H1 (cell line): Measurements from ENCODE around the gene AFG1L. TPM values are rescaled to one million over a fixed set of nuclear protein-coding genes. Genes with fewer than 3 reads are reported as not detected.
A peak's percentile ranks its signal among the peaks of the same experiment; 100 is the strongest.

Experiments used
- CTCF ChIA-PET: fragments of 300-600 bp; sonication (Branson Sonifier 250); formaldehyde crosslinking; loops from one replicate; lab custom pipeline; 2021; ENCODE audit not compliant: partially characterized antibody; lab: Charles Lee
- POLR2A ChIA-PET: fragments of 300-600 bp; sonication (Branson Sonifier 250); formaldehyde crosslinking; loops from one replicate; lab custom pipeline; 2021; ENCODE audit warnings: inconsistent platforms; ENCODE audit not compliant: partially characterized antibody; lab: Charles Lee
- DNase-seq, 2 experiments: peaks; one replicate each; pipeline versions ENCODE4 v3.0.0 to v3.0.0-alpha.2; 2010 to 2022; ENCODE audit warnings: low spot score in 2 of 2, low read depth in 1 of 2, mixed read lengths in 1 of 2
- FAIRE-seq: peaks from 2 replicates; lab custom pipeline; 2011; peaks lifted over from hg19 to GRCh38; lab: Jason Lieb, UNC
- H2AFZ ChIP-seq: 2 replicates; pipeline ENCODE4 v1.8.1; 2012; ENCODE audit warnings: low read length, inconsistent platforms
- H2AK5ac ChIP-seq: 2 replicates; pipeline ENCODE4 v1.6.1; 2013; ENCODE audit warnings: low read depth, low read length
- H2BK120ac ChIP-seq: replicated peaks from 2 replicates; pipeline ENCODE3; 2013; ENCODE audit warnings: low read depth, low read length, inconsistent platforms
- H2BK12ac ChIP-seq: 2 replicates; pipeline ENCODE4 v1.6.1; 2013; ENCODE audit warnings: low read depth, low read length
- H2BK15ac ChIP-seq: 2 replicates; pipeline ENCODE4 v1.6.1; 2013; ENCODE audit warnings: low read length
- H2BK20ac ChIP-seq: 2 replicates; pipeline ENCODE4 v1.6.1; 2013; ENCODE audit warnings: low read length
- H2BK5ac ChIP-seq: 2 replicates; pipeline ENCODE4 v1.6.1; 2013; ENCODE audit warnings: low read depth, low read length
- H3K14ac ChIP-seq: 2 replicates; pipeline ENCODE4 v1.6.1; 2013; ENCODE audit warnings: inconsistent platforms; ENCODE audit not compliant: insufficient read length
- H3K18ac ChIP-seq: 2 replicates; pipeline ENCODE4 v1.6.1; 2013; ENCODE audit warnings: low read length; ENCODE audit errors: extremely low read depth
- H3K23ac ChIP-seq: 2 replicates; pipeline ENCODE4 v1.6.1; 2013; ENCODE audit warnings: inconsistent platforms; ENCODE audit not compliant: insufficient read length
- H3K23me2 ChIP-seq: 2 replicates; pipeline ENCODE4 v1.6.1; 2013; ENCODE audit warnings: low read depth, low read length
- H3K27ac ChIP-seq: 2 replicates; pipeline ENCODE4 v1.6.1; 2011; ENCODE audit warnings: low read depth, low read length, inconsistent platforms
- H3K27me3 ChIP-seq, 4 experiments: replicated peaks in 1 of 4; 1 replicate in 1 of 4; 2 replicates in 3 of 4; pipeline versions ENCODE4 v1.6.1 to v1.8.1; 2011 to 2013; ENCODE audit warnings: low read length in 3 of 4, mild to moderate bottlenecking in 3 of 4, inconsistent platforms in 2 of 4, mixed read lengths in 2 of 4, moderate library complexity in 1 of 4; ENCODE audit not compliant: control insufficient read depth in 3 of 4, insufficient read depth in 3 of 4; ENCODE audit errors: extremely low read depth in 1 of 4
- H3K36me3 ChIP-seq, 4 experiments: 2 replicates each; pipeline versions ENCODE4 v1.6.1 to v1.8.1; 2011 to 2013; ENCODE audit warnings: mild to moderate bottlenecking in 4 of 4, low read length in 3 of 4, moderate library complexity in 2 of 4, control low read depth in 1 of 4, inconsistent platforms in 1 of 4; ENCODE audit not compliant: insufficient read depth in 4 of 4, control insufficient read depth in 2 of 4
- H3K4ac ChIP-seq: replicated peaks from 2 replicates; pipeline ENCODE3; 2013; ENCODE audit warnings: low read length, low read depth, mixed read lengths, inconsistent platforms; ENCODE audit not compliant: insufficient read length
- H3K4me1 ChIP-seq, 4 experiments: replicated peaks in 1 of 4; 1 replicate in 1 of 4; 2 replicates in 3 of 4; pipeline versions ENCODE4 v1.6.1 to v1.8.1; 2011 to 2013; ENCODE audit warnings: low read length in 3 of 4, inconsistent platforms in 2 of 4, mixed read lengths in 1 of 4; ENCODE audit not compliant: insufficient read depth in 4 of 4, control insufficient read depth in 3 of 4
- H3K4me2 ChIP-seq, 2 experiments: 2 replicates each; pipeline versions ENCODE4 v1.6.1 to v1.8.1; 2011 to 2013; ENCODE audit warnings: low read depth in 2 of 2, low read length in 2 of 2, control low read depth in 1 of 2, inconsistent platforms in 1 of 2, mild to moderate bottlenecking in 1 of 2; ENCODE audit not compliant: insufficient read depth in 1 of 2
- H3K4me3 ChIP-seq, 4 experiments: fragments of 200-600, 300-600 bp in 1 of 4; sonication (generic), shearing (Covaris generic), sonication (Bioruptor Twin) in 1 of 4; 2 replicates each; pipeline versions ENCODE4 v1.5.1 to v1.8.1; 2011 to 2016; ENCODE audit warnings: low read length in 4 of 4, low read depth in 3 of 4, control low read depth in 2 of 4, inconsistent platforms in 2 of 4, mild to moderate bottlenecking in 2 of 4, mixed read lengths in 1 of 4, moderate library complexity in 1 of 4; ENCODE audit not compliant: insufficient read depth in 2 of 4; ENCODE audit errors: extremely low read depth in 1 of 4
- H3K56ac ChIP-seq: replicated peaks from 2 replicates; pipeline ENCODE3; 2013; ENCODE audit warnings: low read depth, mild to moderate bottlenecking, mixed read lengths, low read length, inconsistent platforms; ENCODE audit not compliant: insufficient read length
- H3K79me1 ChIP-seq: 2 replicates; pipeline ENCODE4 v1.6.1; 2013; ENCODE audit warnings: low read depth, low read length, control low read depth
- H3K79me2 ChIP-seq, 2 experiments: 2 replicates each; pipeline versions ENCODE4 v1.6.1 to v1.8.1; 2012 to 2013; ENCODE audit warnings: low read length in 2 of 2, mild to moderate bottlenecking in 2 of 2, inconsistent platforms in 1 of 2; ENCODE audit not compliant: insufficient read depth in 2 of 2, control insufficient read depth in 1 of 2
- H3K9ac ChIP-seq, 4 experiments: replicated peaks in 1 of 4; 1 replicate in 1 of 4; 2 replicates in 3 of 4; pipeline versions ENCODE4 v1.6.1 to v1.8.1; 2011 to 2013; ENCODE audit warnings: low read depth in 3 of 4, low read length in 3 of 4, control low read depth in 2 of 4, mild to moderate bottlenecking in 2 of 4, moderate library complexity in 2 of 4, inconsistent platforms in 1 of 4; ENCODE audit errors: extremely low read depth in 1 of 4
- H3K9me3 ChIP-seq, 2 experiments: 2 replicates each; pipeline versions ENCODE4 v1.6.1 to v1.8.1; 2012 to 2013; ENCODE audit warnings: mild to moderate bottlenecking in 2 of 2, moderate library complexity in 2 of 2, control low read depth in 1 of 2, inconsistent platforms in 1 of 2, low read depth in 1 of 2, low read length in 1 of 2, mixed read lengths in 1 of 2; ENCODE audit not compliant: insufficient read depth in 2 of 2
- H4K20me1 ChIP-seq, 2 experiments: replicated peaks in 1 of 2; 2 replicates each; pipeline versions ENCODE3 to v1.8.1; 2011 to 2013; ENCODE audit warnings: inconsistent platforms in 2 of 2, low read length in 2 of 2, mild to moderate bottlenecking in 1 of 2; ENCODE audit not compliant: insufficient read depth in 2 of 2, control insufficient read depth in 1 of 2
- H4K5ac ChIP-seq: 2 replicates; pipeline ENCODE4 v1.6.1; 2013; ENCODE audit warnings: low read length, low read depth, mixed read lengths, inconsistent platforms; ENCODE audit not compliant: insufficient read length
- H4K8ac ChIP-seq: 2 replicates; pipeline ENCODE4 v1.8.0; 2013; ENCODE audit warnings: mild to moderate bottlenecking, moderate library complexity, low read length, inconsistent platforms; ENCODE audit not compliant: insufficient read depth; ENCODE audit errors: extremely low read depth
- H4K91ac ChIP-seq: replicated peaks from 2 replicates; pipeline ENCODE3; 2013; ENCODE audit warnings: low read length, mixed read lengths, inconsistent platforms; ENCODE audit not compliant: insufficient read length
- SIX5 ChIP-seq: IDR thresholded peaks from 2 replicates; pipeline ENCODE4 v1.6.1; 2011; ENCODE audit warnings: mild to moderate bottlenecking, low read depth, low read length
- WGBS, 2 experiments: shearing (Covaris generic) in 1 of 2; methylation state at CpG; one replicate each; pipeline versions ENCODE4 v1.1.6 to v1.1.7; 2013 to 2015; ENCODE audit warnings: low lambda C conversion rate in 2 of 2, mixed read lengths in 2 of 2, inconsistent platforms in 1 of 2, low coverage in 1 of 2, missing lambda C conversion rate in 1 of 2; ENCODE audit not compliant: insufficient replicate concordance in 2 of 2, insufficient coverage in 1 of 2, insufficient read length in 1 of 2; ENCODE audit errors: extremely low coverage in 1 of 2, missing lambda C conversion rate in 1 of 2; 5-methylcytosine and 5-hydroxymethylcytosine counted together
- polyA plus RNA-seq, 7 experiments: library from polyadenylated mRNA; depleted of rRNA in 3 of 7; stranded (reverse) in 5 of 7; unstranded in 2 of 7; fragments of >200 nt in 5 of 7; fragments of 200-250 nt in 2 of 7; gene quantifications; 1 replicate in 5 of 7; 2 replicates in 1 of 7; 4 replicates in 1 of 7; pipeline versions ENCODE4 v1.2.1 to v1.2.3, GENCODE V29; 2011 to 2013; ENCODE audit warnings: missing spikeins in 2 of 7, mixed read lengths in 2 of 7
- total RNA-seq: library from RNA; stranded (reverse); fragmentation: NEBNext Ultra II Directional; extraction: Animal tissue kit (Norgen Biotek cat#: 25700); gene quantifications from 2 replicates; pipeline ENCODE4 v1.2.1, GENCODE V29; 2021

AFG1L gene
- total and polyA plus RNA-seq, 2 of the 8 experiments (the other 6 are each of a cell fraction or from before 2014, with no cell fraction given): 0.98 to 5.7 TPM

GRCh38 chr6:108556250-108556649, 261.4 kb downstream of the AFG1L start:
- Histone ChIP-seq H2BK5ac (no peak overlapping the region), H3K4ac (no peak overlapping the region), H3K4me2 (no peak overlapping the region; a peak in 1 of 4 replicates), H3K36me3 (no peaks in the 10 kb centered on the region), H3K56ac (no peak overlapping the region), H3K23ac (no peak overlapping the region), H3K79me2 (no peaks in the 10 kb centered on the region), H4K5ac (no peak overlapping the region), H2BK120ac (no peak overlapping the region), H3K4me3 (no peak overlapping the region), H4K20me1 (no peaks in the 10 kb centered on the region), H3K14ac (no peak overlapping the region), H3K9me3 (no peaks in the 10 kb centered on the region), H2BK20ac (no peak overlapping the region), H2AFZ (no peak overlapping the region), H2BK12ac (no peak overlapping the region), H3K23me2 (peaks cover 15% of the 10 kb centered on the region), H4K8ac (no peak overlapping the region), H4K91ac (no peak overlapping the region), H3K4me1 (peaks cover 5 to 7% (median 6%) of the 10 kb centered on the region in 4 experiments; a peak in 6 of 7 replicates), H3K18ac (no peak overlapping the region), H3K27me3 (peaks cover 0 to 13% (median 6%) of the 10 kb centered on the region in 4 experiments; a peak in 6 of 7 replicates), H2BK15ac (peak overlapping the region; percentile 66; the same call in 1 of the 2 replicates), H3K9ac (no peak overlapping the region), H3K79me1 (no peaks in the 10 kb centered on the region), H2AK5ac (no peak overlapping the region), H3K27ac (no peak overlapping the region)
- FAIRE-seq (no peak), DNase-seq (no peak)
- ChIA-PET CTCF (interaction anchor here (0.7 to 4.3 kb wide), 9 partner anchors 10 to 517 kb away, joined by 3 to 26 read pairs (median 4); partner anchors contain the start of gene ARMC2), POLR2A (interaction anchor here (0.9 to 2.1 kb wide), 4 partner anchors 10 to 226 kb away, joined by 3 to 6 read pairs (median 4); no protein-coding TSS in a partner anchor)
- no peak for TF ChIP-seq SIX5
- WGBS, 2 experiments: 88% methylated on average over 5 of the region's 5 CpGs; no CpG with 5 or more reads in 1 of the 2 experiments
